Stimulated activated CD8-positive, alpha-beta memory T cell treated with anti-CD3 and anti-CD28 coated beads, Interleukin-15, amount 100 ng/mL, for 4 hours (primary cell): ENCODE data around the gene SMIM17.
"Not testable (repeated sequence)": the region's sequence is repeated elsewhere in the genome, so short reads cannot be mapped to it uniquely, and the experiment has no call there.

Source experiments
- DNase-seq, 2 donors: peaks; one replicate each; pipeline ENCODE4 v3.0.0-alpha.2; 2020; ENCODE audit warnings: low read depth in 2 of 2

SMIM17 gene

GRCh38 chr19:56660381-56661107 lies 17.6 kb downstream of the SMIM17 start:
- no peak for DNase-seq

DNA sequence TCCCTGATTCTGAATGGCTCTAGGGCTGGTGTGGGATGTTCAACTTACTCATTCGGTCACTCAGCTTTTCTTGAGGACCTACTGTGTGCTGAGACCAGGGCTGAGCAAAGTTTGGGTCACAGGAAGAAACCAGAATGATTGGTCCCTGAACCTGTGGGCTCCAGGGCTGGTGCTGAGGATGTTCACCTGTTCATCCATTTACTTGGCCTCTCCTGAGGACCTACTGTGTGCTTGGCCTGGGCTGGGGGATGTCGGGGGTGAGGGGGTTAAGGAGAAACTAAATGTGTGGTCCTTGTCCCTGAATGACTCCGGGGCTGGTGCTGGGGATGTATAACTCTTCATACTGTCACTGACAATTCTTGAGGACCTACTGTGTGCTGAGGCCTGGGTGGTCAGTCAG lies 18.3 kb downstream of the SMIM17 start:
- DNase-seq: no peak

- DNase-seq: no peak
Observed at GRCh38 chr19:56663931-56664500, 21.1 kb downstream of the SMIM17 start.

- no peak for DNase-seq
Observed at GRCh38 chr19:56664511-56664910, 21.6 kb downstream of the SMIM17 start.

DNA sequence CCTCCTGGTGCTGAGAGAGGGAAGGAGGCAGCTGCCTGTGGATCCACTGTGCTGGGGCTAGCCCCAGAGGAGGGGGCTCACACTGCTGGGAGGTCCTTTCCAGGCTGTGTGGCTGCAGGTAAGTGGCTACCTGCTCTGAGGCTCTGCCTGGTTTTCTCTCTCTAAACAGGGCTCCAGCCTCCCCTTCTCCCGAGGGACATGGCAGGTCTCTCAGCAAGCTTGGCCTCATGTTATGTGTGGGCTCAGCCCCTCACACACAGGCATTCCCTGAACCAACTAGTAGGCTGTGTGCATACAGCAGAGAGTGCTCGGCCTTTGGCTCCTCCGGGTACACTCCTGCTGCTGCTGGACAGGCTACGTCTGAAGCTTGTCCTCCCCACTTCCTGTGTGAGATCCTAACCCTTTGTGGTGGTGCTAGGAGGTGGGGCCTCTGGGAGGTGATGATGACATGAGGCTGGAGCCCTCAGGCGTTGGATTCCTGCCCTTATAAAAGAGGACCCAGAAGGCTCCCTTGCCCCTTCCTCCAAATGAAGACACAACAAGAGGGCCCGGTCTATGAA lies 24.4 kb downstream of the SMIM17 start:
- DNase-seq: no peak

DNA sequence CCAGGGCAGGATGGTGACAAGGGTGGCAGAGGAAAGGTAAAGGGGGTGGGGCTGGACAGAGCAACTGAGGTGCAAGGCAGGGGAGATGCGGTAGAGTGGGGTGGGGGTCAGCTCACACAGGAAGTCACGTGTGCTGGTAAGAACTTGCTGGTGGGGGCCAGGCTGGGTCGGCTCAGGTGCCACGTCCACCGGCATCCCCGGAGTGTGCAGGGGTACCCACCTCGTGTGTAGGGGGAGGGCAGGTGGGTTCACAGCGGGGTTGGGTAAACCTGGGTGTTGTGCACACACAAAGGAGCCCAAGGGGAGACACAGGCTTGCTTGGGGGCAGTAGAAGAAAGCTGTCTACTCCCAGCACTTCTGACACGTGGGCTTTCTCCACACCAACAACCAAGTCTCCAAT lies 25.7 kb downstream of the SMIM17 start:
- DNase-seq: no peak

DNA sequence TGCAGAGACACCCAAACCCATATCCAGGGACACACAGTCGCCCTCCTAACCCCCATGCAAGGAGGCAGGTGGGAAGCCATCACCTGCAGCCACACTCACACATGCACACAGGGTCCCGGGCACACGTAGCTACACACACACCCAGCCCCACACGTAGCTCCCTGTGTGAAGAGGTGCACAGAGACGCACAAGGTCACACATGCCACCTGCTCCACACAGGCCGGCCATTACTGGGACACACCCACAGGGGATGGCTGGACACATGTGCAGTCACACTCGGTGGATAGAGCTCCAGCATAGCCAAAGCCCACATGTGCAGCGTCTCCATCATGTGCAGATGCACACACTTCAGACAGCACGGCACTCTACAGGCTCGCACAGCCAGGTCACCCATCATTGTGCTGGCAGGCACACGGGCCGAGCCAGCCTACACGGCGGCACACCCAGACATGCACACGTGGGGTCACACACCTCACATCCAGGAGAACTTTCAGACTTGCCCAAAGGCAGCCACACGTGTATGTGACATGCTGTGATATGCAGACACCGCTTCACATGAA lies 27.5 kb downstream of the SMIM17 start:
- DNase-seq: no peak

DNA sequence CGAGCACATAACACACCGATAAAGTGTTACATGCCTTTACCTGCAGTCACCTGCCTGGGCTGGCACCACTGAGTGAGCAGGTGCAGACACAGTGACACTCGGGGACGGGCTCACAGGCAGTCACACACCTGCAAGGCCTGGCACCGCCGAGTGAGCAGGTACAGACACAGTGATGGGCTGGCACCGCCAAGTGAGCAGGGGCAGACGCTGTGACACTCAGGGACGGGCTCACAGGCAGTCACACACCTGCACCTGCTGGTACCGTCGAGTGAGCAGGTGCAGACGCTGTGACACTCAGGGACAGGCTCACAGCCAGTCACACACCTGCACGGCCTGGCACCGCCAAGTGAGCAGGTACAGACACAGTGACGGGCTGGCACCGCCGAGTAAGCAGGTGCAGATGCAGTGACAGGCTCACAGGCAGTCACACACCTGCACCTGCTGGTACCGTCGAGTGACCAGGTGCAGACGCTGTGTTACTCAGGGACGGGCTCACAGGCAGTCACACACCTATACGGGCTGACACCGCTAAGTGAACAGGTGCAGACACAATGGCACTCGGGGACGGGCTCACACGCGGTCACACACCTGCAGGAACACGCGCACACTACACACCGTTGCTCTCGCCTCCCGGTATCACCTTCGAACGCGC lies 28.1 kb downstream of the SMIM17 start:
- DNase-seq: no peak

DNA sequence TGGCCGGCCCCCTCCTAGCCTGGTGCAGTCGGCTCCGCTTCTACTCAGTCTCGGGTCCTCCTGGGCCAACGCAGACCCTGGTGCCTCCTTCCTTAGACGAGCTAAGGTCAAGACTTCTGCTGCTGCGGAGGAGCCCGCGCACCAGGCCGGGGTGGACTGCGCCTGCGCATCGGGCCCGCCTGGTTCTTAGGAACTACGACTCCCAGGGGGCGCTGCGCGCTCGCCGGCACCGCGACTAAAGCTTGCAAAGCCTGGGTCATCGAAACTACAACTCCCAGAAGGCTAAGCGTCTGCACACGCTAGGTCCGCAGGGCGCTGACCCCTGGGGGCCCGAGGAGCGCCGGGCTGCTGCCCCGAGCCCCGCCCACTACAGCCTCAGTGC lies 28.6 kb downstream of the SMIM17 start, which contains the start of gene ZNF835:
TSS of gene ZNF835 (minus strand) at position 145 of the 382 bp plus-strand sequence. CDS start 6,559 bp downstream, outside the sequence.
- peak; percentile 56 to 61 for DNase-seq

DNA sequence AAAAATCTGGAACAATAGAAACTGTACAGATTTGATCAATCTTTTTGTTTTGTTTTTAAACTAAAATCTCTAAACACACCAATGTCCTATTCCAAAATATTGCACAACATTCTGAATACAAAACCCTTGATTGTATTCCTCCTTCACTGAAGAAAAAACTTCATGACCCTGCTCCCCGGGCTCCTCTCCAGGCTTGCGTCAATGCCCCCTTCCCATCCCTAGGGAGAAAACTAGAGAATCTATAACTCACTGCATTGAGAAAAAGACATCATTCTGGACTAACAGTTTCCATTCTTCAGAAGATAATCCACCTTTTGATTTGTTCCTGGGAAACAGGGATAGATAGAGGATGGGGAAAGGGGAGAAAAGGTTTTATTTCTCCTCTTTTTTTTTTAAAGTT lies 29.7 kb downstream of the SMIM17 start:
- DNase-seq: not testable (repeated sequence)

DNA sequence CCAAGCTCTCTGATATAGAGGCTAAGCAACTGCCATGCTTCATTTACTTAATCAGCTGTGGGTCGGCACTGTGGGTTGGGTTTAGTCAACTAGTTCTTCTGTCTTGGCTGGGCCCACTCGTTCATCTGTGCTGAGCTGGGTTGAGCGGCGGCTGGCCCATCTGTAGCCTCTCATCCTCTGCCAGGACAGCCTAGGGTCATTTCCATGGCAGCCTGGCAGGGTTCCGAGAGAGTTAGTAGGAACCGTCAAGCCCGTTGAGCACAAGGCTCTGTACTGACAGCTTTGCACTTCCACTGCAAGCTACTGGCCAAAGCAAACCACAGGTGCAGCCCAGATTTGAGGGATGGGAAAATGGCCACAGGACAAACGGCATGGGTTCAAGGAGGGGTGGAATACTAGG lies 35.2 kb downstream of the SMIM17 start:
- no peak for DNase-seq

- no peak for DNase-seq
Observed at GRCh38 chr19:56681702-56682101, 38.7 kb downstream of the SMIM17 start.

- DNase-seq: no peak
Observed at GRCh38 chr19:56683116-56683515, 40.2 kb downstream of the SMIM17 start.

GRCh38 chr19:56687031-56687430 lies 44.1 kb downstream of the SMIM17 start:
- no peak for DNase-seq

DNA sequence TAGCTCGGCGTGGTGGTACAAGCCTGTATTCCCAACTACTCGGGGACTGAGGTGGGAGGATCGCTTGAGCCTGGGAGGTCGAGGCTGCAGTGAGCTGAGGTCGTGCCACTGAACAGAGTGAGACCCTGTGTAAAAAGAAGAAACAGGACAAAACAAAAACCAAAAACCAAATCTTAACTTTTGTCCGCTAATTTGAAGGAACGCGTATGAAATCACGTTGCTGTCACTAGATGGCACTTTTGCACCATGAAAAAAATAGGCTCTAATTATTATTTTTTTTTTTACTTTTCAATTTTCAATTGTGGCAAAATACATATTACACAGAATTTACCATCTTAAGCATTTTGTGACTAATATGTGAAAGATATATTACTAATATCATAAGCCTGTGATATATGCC lies 46.2 kb downstream of the SMIM17 start:
- no peak for DNase-seq

- DNase-seq: no peak
Observed at GRCh38 chr19:56690670-56691069, 47.7 kb downstream of the SMIM17 start.

DNA sequence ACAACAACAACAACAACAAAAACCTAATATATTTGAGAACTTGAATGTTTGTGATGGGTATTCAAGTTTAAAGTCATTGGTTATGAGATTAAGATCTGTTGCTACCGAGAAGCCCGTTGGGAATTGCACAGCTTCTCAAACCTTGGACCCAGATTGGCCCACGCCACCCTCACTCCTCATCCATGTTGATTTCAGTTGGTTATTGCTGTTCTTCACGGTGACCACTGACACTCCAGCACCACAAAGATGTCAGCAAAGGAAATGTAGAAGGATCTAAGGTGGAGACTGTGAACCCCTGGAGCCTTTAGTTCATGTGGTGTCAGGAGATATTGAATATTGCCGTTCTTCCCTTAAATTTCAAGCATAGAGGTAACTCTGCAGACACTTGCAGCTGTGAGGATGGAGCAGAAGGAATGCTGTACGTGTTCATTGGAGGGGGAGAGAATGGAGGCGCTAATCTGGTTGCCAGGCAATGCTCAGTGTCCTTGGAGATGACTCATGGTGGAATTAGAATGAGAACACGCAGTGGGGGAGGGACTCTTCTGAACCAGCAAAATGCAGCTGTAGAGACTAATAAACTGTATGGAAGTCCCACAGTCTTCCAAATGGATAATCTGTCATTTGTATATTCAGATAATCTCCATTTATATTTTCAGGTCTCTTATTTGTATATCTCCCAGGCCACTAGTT lies 49.4 kb downstream of the SMIM17 start:
- no peak for DNase-seq

DNA sequence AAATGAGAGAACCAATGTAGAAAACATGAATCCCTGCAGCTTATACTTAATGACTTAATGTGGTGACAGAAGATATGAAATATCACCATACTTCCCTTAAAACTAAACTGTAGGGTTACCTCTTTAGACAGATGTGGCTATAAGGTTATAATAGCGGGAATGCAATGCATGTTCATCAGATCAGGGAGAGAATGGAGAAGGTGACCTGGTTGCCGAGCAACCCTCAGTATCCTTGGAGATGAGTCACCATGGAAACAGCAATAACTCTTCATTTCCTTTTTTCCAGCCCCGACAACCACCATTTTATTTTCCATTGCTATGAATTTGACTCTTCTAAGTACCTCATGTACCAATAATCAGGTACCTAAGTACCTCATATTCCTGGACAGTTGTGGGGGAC lies 56.6 kb downstream of the SMIM17 start:
- DNase-seq: no peak

GRCh38 chr19:56701895-56702294 lies 58.9 kb downstream of the SMIM17 start:
- DNase-seq: no peak

DNA sequence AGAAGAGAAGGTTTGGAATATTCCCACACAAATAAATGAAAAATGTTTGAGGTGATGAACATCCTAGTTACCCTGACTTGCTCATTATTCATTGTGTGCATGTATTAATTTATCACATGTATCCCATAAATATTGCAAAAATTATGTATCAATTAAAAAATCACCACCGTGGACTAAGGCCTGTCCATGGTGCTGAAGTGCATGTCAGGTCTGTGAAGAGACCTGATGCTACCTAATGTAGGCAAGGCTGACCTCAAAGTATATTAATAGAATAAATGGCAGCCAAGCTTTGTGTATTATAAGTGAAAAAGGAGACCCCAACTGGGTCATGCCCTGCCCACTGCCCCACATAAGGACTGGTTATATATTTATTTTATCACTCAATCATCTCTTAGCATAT lies 63.0 kb downstream of the SMIM17 start:
- DNase-seq: no peak
